GM12891 (cell line): Measurements from ENCODE around the gene PIP4K2A.

Experiments
- DNase-seq: peaks from one replicate; pipeline ENCODE4 v3.0.0; 2011; ENCODE audit warnings: low spot score; ENCODE audit not compliant: insufficient read length
- FAIRE-seq: peaks from 2 replicates; lab custom pipeline; 2011; peaks lifted over from hg19 to GRCh38; lab: Jason Lieb, UNC
- PAX5 ChIP-seq: IDR thresholded peaks from 2 replicates; pipeline ENCODE4 v1.6.1; 2011; ENCODE audit warnings: low read length, moderate library complexity, mild to moderate bottlenecking; ENCODE audit not compliant: insufficient read depth, severe bottlenecking
- POLR2A ChIP-seq: IDR thresholded peaks from 2 replicates; pipeline ENCODE4 v1.6.1; 2011; ENCODE audit warnings: low read depth, low read length, control low read depth
- POLR2AphosphoS5 ChIP-seq: IDR thresholded peaks from 2 replicates; pipeline ENCODE4 v1.6.1; 2011; ENCODE audit warnings: low read depth, low read length, control low read depth
- POU2F2 ChIP-seq: IDR thresholded peaks from 2 replicates; pipeline ENCODE4 v1.6.1; 2011; ENCODE audit warnings: low read depth, mild to moderate bottlenecking, control low read depth, low read length, moderate library complexity
- SPI1 ChIP-seq: IDR thresholded peaks from 2 replicates; pipeline ENCODE4 v1.6.1; 2011; ENCODE audit warnings: low read depth, low read length, control low read depth
- TAF1 ChIP-seq: IDR thresholded peaks from 2 replicates; pipeline ENCODE4 v1.6.1; 2011; ENCODE audit warnings: low read depth, low read length, control low read depth

PIP4K2A gene

DNA sequence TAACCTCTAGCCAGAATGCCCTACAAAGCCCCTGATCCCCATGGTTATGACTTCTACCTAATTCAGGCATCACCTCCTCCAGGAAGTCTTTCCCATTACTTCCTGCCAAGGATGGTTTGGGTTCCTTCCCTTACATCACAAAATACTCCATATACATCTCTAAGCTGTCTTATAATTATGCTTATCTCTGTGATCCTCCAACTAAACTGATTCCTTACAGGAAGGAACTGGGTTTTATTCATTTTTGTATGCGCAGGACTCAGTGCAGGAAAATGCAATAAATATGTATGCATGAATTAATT, 41.3 kb downstream of the PIP4K2A start:
- FAIRE-seq (no peak), DNase-seq (no peak)
- TF ChIP-seq POLR2AphosphoS5: no peak
- TF ChIP-seq SPI1: no peak
- TF ChIP-seq POU2F2: no peak
- TF ChIP-seq PAX5: no peak
- TF ChIP-seq POLR2A: no peak
- no peak for TF ChIP-seq TAF1

DNA sequence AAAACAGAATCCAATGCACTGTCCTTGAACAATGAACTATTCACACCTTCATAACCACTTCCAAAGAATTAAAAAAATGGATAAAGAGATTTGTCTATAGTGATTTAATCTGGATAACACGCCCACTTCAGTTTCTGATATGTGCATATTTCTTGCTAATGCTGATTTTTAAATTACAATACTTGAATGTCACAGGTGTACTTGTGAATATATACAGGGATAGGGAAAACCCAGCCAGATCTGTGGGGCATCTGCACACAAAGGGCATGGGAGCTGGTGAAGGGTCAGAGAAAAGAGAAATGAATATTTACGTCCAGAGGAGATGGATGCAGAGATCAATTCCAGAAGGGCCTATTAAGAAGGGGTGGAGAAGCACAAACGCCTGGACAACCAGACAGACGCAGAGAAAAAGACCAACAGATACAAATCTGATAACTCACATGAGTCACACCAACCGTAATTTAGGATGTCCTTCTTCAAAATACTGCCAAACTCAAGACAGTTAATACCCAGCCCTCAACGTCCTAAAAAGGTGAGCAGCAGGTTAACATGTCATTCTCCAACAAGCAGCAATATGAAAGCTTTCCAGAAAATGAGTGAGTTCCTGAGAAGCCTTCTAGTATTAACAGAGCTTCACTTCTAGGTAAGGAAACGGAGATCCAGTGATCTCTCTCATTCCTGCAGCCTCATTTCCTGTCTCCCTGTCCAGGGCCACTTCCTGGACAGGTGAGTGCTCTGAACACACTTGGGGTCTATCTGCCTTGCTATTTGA, 41.9 kb downstream of the PIP4K2A start:
- FAIRE-seq (no peak), DNase-seq (no peak)
- TF ChIP-seq POU2F2 (no peak), PAX5 (no peak), SPI1 (no peak), POLR2AphosphoS5 (no peak), TAF1 (no peak), POLR2A (no peak)

DNA sequence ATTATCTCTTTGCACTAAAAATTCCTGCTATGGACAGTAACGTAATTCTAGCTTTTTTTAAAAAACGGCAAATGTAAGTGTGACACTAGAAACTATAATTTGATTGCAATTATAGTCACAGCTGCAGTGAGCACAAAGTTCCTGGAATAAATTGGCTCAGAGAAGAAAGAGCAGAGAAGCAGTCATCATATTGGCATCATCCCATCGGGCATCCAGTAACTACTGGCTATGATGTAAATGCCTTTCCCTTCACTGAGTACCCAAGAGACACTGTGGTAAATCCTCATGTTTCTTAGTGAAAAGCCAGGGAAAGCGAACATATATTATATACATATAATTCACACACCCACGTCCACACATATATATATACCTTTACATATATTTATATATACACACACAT, 43.6 kb downstream of the PIP4K2A start:
- no peak for DNase-seq
- FAIRE-seq: no peak
- TF ChIP-seq POLR2AphosphoS5 (no peak), PAX5 (no peak), POU2F2 (no peak), TAF1 (no peak), SPI1 (no peak), POLR2A (no peak)

DNA sequence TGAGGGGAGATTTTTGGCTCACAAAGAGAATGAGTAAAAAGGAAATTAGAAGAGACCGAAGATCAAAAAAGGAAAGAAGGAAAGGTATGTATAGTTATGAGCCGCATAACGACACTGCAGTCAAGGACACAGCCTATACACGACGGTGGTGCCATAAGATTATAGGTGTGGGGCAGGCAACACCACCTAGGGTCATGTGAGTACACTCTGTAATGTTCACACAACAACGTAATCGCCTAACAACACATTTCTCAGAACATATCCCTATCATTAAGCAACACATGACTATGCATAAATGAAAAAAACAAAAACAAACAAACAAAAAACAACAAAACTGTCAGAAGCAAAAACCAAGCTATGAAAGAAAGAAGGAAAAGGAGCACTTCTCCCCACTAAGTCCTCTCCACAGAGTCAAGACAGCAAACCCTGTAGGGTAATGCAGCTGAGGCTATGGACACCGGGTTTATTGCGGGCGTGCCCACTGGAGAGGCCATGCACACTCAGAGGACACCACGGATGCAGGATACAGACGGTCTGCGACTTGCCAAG, 45.1 kb downstream of the PIP4K2A start:
- DNase-seq (no peak), FAIRE-seq (peak; percentile 86)
- no peak for TF ChIP-seq SPI1

DNA sequence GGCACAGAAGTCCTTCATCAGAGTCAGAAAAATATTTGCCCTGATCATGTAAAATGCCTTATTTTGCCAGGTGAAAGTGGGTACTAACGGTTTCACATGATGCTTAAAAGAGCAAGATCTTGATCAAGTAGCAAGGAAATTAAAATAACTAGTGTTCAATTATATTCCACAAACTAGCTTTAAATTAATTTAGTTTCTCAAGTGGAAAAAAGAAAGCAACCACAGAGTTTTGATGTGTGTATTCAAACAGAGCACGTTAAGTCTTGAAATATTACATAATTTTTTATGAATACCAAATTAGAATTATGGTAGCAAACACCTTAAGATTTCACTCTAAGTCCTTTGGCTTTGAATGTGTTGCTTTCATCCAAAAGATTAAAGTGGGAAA, 47.3 kb downstream of the PIP4K2A start:
- FAIRE-seq (peak; percentile 13), DNase-seq (no peak)
- no peak for TF ChIP-seq POU2F2
- no peak for TF ChIP-seq TAF1
- TF ChIP-seq SPI1: no peak
- no peak for TF ChIP-seq POLR2A
- TF ChIP-seq POLR2AphosphoS5: no peak
- no peak for TF ChIP-seq PAX5

DNA sequence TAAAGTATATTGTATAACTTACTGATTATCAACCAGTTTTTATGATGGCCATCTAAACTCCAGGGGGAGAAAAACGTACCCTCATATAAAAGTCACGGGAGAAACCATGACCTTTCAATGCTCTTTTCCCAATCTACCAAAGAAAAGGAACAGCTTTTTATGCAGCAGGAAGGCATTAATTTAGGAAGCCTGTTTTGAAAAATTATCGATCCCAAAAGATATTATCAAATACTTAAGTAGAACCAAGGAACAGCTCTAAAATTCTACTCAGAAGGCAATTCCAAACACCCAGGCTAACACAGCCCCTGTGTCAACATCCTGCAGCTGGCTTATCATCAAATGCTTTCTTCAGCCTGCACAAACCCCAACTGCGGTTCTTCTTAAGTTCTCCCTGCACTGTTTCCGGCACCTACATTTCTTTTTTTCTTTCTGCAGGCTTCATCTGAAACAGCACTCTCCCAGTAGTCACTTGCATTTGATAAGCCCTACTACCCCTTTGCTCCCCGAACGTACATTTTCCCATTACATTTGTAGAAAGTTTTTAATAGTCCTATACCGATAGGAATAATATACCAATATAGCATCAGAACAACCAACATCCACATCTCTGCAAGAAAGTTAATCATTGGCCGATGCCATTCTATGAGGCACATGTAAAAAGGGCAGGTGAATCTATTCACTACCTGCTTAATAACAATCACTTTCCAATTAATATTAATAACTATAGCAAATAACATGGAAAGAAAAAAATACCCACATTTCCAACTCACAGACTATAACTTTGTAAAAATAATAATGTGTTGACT, 47.9 kb downstream of the PIP4K2A start:
- TF ChIP-seq POU2F2: no peak
- TF ChIP-seq POLR2AphosphoS5: no peak
- no peak for TF ChIP-seq PAX5
- no peak for TF ChIP-seq POLR2A
- no peak for TF ChIP-seq TAF1
- no peak for TF ChIP-seq SPI1
- FAIRE-seq: peak; percentile 85
- DNase-seq: no peak

DNA sequence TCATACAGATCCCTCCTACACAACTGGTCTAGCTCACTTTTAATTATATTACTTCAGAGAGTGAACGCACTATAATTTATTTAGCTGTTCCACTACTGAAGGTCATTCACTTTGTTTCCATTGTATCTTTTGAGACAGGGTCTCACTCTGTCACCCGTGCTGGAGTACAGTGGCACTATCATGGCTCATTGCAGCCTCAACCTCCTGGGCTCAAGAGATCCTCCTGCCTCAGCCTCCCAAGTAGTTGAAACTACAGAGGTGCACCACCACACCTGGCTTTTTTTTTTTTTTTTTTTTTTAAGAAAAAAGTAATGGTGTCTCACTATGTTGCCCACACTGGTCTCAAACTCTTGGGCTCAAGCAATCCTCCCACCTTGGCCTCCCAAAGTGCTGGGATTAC, 49.0 kb downstream of the PIP4K2A start:
- TF ChIP-seq POLR2A (no peak), PAX5 (no peak), TAF1 (no peak), POU2F2 (no peak), SPI1 (no peak)
- FAIRE-seq: no peak
- no peak for DNase-seq

DNA sequence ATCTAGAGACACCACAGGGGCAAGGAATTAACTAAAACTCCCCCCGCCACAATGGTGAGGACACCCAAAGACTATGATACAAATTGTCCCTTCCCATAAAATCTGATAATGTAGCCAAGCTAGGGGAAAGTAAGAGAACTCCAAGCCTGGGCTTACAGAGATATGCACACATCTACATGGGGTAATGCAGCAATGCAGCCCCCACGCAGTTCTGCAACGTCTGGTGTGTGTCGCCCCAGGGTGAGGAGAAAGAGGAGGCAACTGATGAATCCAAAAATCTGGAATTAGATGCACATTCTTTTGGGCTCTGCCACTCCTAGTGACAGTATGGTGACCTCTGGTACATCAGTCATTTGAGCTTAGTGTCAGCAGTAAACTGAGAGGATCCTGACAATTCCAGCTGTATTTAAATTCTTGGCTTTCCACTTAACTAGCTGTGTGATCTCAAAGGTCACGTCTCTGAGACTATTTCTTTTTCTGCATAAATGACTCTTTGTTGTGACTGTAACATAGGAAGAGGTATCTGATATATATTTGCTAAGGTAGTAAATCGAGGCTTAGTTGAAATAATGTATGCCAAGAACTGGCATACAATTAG, 51.5 kb downstream of the PIP4K2A start:
- no peak for TF ChIP-seq TAF1
- no peak for TF ChIP-seq SPI1
- TF ChIP-seq PAX5: no peak
- no peak for TF ChIP-seq POU2F2
- TF ChIP-seq POLR2AphosphoS5: no peak
- no peak for TF ChIP-seq POLR2A
- no peak for FAIRE-seq
- no peak for DNase-seq

DNA sequence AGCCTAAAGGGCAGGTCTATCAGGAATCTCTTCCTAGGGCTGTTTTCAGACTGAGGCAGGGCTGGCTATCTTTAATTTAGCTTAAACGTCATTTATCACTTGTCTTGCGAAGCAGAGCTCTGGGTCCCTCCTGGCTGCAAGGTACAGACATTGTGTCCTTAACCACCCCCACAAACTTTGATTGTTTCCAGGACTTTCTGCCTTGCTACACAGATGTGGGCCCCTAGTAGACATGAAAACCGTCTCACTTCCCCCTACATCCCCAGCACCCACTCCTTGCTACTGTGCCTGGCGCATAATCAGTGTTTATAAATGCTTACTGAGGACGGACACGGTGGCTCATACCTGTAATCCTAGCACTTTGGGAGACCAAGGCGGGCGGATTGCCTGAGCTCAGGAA, 54.5 kb downstream of the PIP4K2A start:
- DNase-seq (no peak), FAIRE-seq (no peak)
- TF ChIP-seq PAX5 (no peak), SPI1 (peak; percentile 65)
